ENCODE data around the gene SENP5.

GRCh38 chr3:196951371-196951770 lies 83.7 kb downstream of the SENP5 start:
- no peak for TF ChIP-seq CTCF (IDR thresholded peaks at IDR 0.05)
- TF ChIP-seq POLR2A (IDR thresholded peaks at IDR 0.05): no peak
